GM23338 (cell line): ENCODE data around the gene TADA2A. TPM values are rescaled to one million over a fixed set of nuclear protein-coding genes. Genes with fewer than 3 reads are reported as not detected.

ENCODE experiments used
- ATAC-seq: fragments of 200-7000 bp; cut with Tn5 transposase; 3 replicates; pipeline ENCODE4 v1.9.1; 2020
- DNase-seq: peaks from one replicate; pipeline ENCODE4 v3.0.0-alpha.2; 2015; ENCODE audit warnings: low spot score
- H2AFZ ChIP-seq: fragments of 200-600 bp; sonication (generic); 2 replicates; pipeline ENCODE4 v1.8.0; 2016; ENCODE audit warnings: antibody characterized with exemption, mild to moderate bottlenecking, moderate library complexity
- H3F3A ChIP-seq: fragments of 200-600 bp; sonication (generic); replicated peaks from 2 replicates; pipeline ENCODE4 v1.8.0; 2017; ENCODE audit warnings: antibody characterized with exemption, mixed run types, low read depth
- H3K27ac ChIP-seq: fragments of 200-600 bp; sonication (generic); 2 replicates; pipeline ENCODE4 v1.6.1; 2016; ENCODE audit warnings: low read depth
- H3K27me3 ChIP-seq: fragments of 200-600 bp; sonication (generic); 2 replicates; pipeline ENCODE4 v1.8.0; 2016; ENCODE audit warnings: mild to moderate bottlenecking, mixed run types, moderate library complexity; ENCODE audit not compliant: insufficient read depth
- H3K36me3 ChIP-seq: fragments of 200-600 bp; sonication (generic); 2 replicates; pipeline ENCODE4 v1.8.0; 2016; ENCODE audit warnings: mild to moderate bottlenecking; ENCODE audit not compliant: insufficient read depth
- H3K4me1 ChIP-seq: fragments of 200-600 bp; sonication (generic); 2 replicates; pipeline ENCODE4 v1.8.0; 2016; ENCODE audit warnings: mild to moderate bottlenecking, moderate library complexity; ENCODE audit not compliant: insufficient read depth
- H3K4me2 ChIP-seq: fragments of 200-600 bp; sonication (generic); 2 replicates; pipeline ENCODE4 v1.7.1; 2017; ENCODE audit warnings: mixed run types
- H3K4me3 ChIP-seq: fragments of 200-600 bp; sonication (generic); 2 replicates; pipeline ENCODE4 v1.6.1; 2016; ENCODE audit warnings: mixed run types
- H3K79me2 ChIP-seq: fragments of 200-600 bp; sonication (generic); replicated peaks from 2 replicates; pipeline ENCODE4 v1.8.0; 2017; ENCODE audit warnings: mild to moderate bottlenecking; ENCODE audit not compliant: insufficient read depth
- H3K9me2 ChIP-seq: fragments of 200-600 bp; sonication (generic); 2 replicates; pipeline ENCODE4 v1.8.0; 2017; ENCODE audit not compliant: insufficient read depth
- H4K20me1 ChIP-seq: fragments of 200-600 bp; sonication (generic); replicated peaks from 2 replicates; pipeline ENCODE4 v1.8.0; 2017; ENCODE audit warnings: mild to moderate bottlenecking; ENCODE audit not compliant: insufficient read depth
- H3K27ac Mint-ChIP-seq: 2 replicates; pipeline ENCODE4 v1.8.0; 2020; ENCODE audit warnings: inconsistent platforms, mild to moderate bottlenecking, moderate library complexity, mixed read lengths
- H3K27me3 Mint-ChIP-seq: 3 replicates; pipeline ENCODE4 v1.8.0; 2022; ENCODE audit warnings: low read depth, mild to moderate bottlenecking, moderate library complexity, mixed read lengths, inconsistent platforms; ENCODE audit not compliant: insufficient read depth, poor library complexity
- H3K36me3 Mint-ChIP-seq: 3 replicates; pipeline ENCODE4 v1.8.0; 2021; ENCODE audit warnings: low read depth, mild to moderate bottlenecking, inconsistent platforms, moderate library complexity, mixed read lengths
- H3K4me1 Mint-ChIP-seq: 3 replicates; pipeline ENCODE4 v1.8.0; 2020; ENCODE audit warnings: mild to moderate bottlenecking, inconsistent platforms, mixed read lengths
- H3K4me3 Mint-ChIP-seq: 3 replicates; pipeline ENCODE4 v1.8.0; 2021; ENCODE audit warnings: moderate library complexity, mild to moderate bottlenecking, inconsistent platforms, mixed read lengths
- H3K9me3 Mint-ChIP-seq: 3 replicates; pipeline ENCODE4 v1.8.0; 2020; ENCODE audit warnings: moderate library complexity, mild to moderate bottlenecking, inconsistent platforms, mixed read lengths
- EZH2 ChIP-seq: fragments of 200-600 bp; sonication (generic); IDR thresholded peaks from one replicate; pipeline ENCODE4 v1.8.0; 2017; ENCODE audit warnings: antibody characterized with exemption, mild to moderate bottlenecking, low read depth; ENCODE audit not compliant: unreplicated experiment
- JUNB ChIP-seq: IDR thresholded peaks from one replicate; pipeline ENCODE4 v1.6.1; 2016; ENCODE audit warnings: antibody characterized with exemption; ENCODE audit not compliant: unreplicated experiment
- POLR2AphosphoS5 ChIP-seq: IDR thresholded peaks from 2 replicates; pipeline ENCODE4 v1.6.1; 2016; ENCODE audit warnings: antibody characterized with exemption, low read depth
- STAT1 ChIP-seq: IDR thresholded peaks from one replicate; pipeline ENCODE4 v1.6.1; 2016; ENCODE audit warnings: antibody characterized with exemption; ENCODE audit not compliant: unreplicated experiment
- ZNF331 ChIP-seq: fragments of 250-450 bp; sonication (Bioruptor Pico); IDR thresholded peaks from 2 replicates; pipeline ENCODE4 v1.5.0; 2020; ENCODE audit warnings: low read depth, mild to moderate bottlenecking, moderate library complexity
- polyA plus RNA-seq: library from polyadenylated mRNA; unstranded; fragments of >200 nt; fragmentation: Nextera tagmentation; extraction: Ambion mirVana; gene quantifications from 2 replicates; pipeline ENCODE4 v1.2.1, GENCODE V29; 2016
- total RNA-seq: library from RNA; depleted of rRNA; stranded (reverse); fragments of >200 nt; shearing (Covaris generic); gene quantifications from 2 replicates; pipeline ENCODE4 v1.2.3, GENCODE V29; 2014
- TF ChIP-seq, protein P1 (sequence below), 2 experiments: fragments of 200-600 bp in 1 of 2; sonication (generic) in 1 of 2; conservative IDR thresholded peaks; 2 replicates each; pipeline versions ENCODE4 v1.5.1 to v1.6.1; 2016 to 2017; ENCODE audit warnings: antibody characterized with exemption in 2 of 2, low read depth in 2 of 2, mild to moderate bottlenecking in 2 of 2, moderate library complexity in 1 of 2
- TF ChIP-seq, protein P2 (sequence below): IDR thresholded peaks from one replicate; pipeline ENCODE4 v1.6.1; 2018; ENCODE audit warnings: antibody characterized with exemption; ENCODE audit not compliant: unreplicated experiment

The TADA2A gene
- total and polyA plus RNA-seq, 2 experiments from 2014 or later, result 14.5 to 17.1 TPM

DNA sequence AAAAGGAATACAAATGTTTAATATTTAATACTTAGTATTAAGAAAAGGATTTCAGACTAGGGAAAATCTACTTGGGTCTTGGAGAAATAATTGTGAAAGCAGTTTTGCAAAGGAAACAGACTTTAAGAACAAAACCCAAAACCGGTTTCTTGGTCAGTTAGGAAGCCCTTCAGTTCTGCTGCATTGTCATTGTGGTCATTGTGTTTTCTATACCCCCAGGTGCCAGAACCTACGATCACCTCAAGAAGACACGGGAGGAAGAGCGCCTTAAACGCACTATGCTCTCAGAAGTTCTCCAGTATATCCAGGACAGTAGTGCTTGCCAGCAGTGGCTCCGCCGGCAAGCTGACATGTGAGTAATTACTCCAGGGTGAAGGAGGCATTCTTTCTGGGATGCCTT lies 63.5 kb downstream of the TADA2A start:
- Histone ChIP-seq H3K27ac (no peak overlapping the region), H3K27me3 (no peaks in the 10 kb centered on the region), H3K9me2 (no peaks in the 10 kb centered on the region), H3K4me2 (no peak overlapping the region), H3K4me1 (no peaks in the 10 kb centered on the region), H3K79me2 (no peaks in the 10 kb centered on the region), H3K36me3 (peaks cover 21% of the 10 kb centered on the region), H4K20me1 (no peaks in the 10 kb centered on the region), H3F3A (0 out of 2 replicates have a peak, but pooled peaks cover 3% of the 10 kb centered on the region), H2AFZ (no peak overlapping the region), H3K4me3 (no peak overlapping the region)
- ATAC-seq (no peak), DNase-seq (no peak)
- no peaks in the 10 kb centered on the region for H3K4me1 Mint-ChIP-seq
- H3K4me3 Mint-ChIP-seq, result no peak overlapping the region
- H3K27me3 Mint-ChIP-seq, result no peaks in the 10 kb centered on the region
- H3K36me3 Mint-ChIP-seq, result peaks cover 50% of the 10 kb centered on the region
- TF ChIP-seq STAT1, result no peak
- TF ChIP-seq JUNB, result no peak
- TF ChIP-seq POLR2AphosphoS5, result no peak
- no peak for TF ChIP-seq ZNF331 (CRISPR knock-in tag)
- no peak overlapping the region for H3K27ac Mint-ChIP-seq
- no peaks in the 10 kb centered on the region for H3K9me3 Mint-ChIP-seq

DNA sequence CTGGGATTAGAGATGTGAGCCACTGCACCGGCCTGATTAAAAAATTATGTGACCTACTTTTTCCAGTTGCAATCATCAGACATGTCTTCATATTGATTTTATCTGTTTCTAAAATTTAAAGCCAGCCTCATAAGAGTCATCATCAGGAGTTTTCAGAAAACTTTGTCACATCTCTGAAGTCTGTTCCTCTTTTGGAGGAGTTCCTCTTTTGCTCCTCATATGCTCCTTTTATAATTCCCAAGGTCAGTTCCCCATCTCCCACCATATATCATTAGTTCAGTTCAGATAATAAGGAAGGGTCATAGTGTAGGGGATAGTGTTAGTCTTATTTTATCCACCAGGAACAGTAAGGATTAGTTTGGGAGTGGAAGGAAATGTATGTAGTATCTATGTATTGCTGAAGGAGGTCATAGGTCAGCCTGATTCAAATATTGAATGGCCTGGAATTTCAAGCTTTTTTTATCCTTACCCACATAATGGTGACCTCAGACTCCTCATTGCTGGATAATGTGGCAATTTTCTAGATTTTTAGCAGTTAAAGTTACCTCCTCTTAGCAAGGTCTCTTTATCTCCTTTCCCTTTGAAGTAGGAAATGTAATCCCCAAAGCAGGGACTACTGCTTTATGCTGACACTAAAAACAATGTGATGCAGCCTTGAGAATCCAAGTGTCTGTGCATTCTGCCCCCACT lies 69.2 kb downstream of the TADA2A start:
- Histone ChIP-seq H4K20me1 (no peaks in the 10 kb centered on the region; the same call in 1 of the 2 replicates), H3F3A (no peaks in the 10 kb centered on the region), H3K4me3 (no peak overlapping the region), H3K4me2 (no peak overlapping the region), H2AFZ (no peak overlapping the region), H3K27ac (0 out of 2 replicates have a peak overlapping the region, but pooled peaks have one; percentile 32), H3K9me2 (no peaks in the 10 kb centered on the region), H3K4me1 (no peaks in the 10 kb centered on the region), H3K36me3 (peaks cover 36% of the 10 kb centered on the region), H3K79me2 (no peaks in the 10 kb centered on the region), H3K27me3 (no peaks in the 10 kb centered on the region)
- peaks cover 57% of the 10 kb centered on the region for H3K36me3 Mint-ChIP-seq
- peaks cover 2% of the 10 kb centered on the region; the same call in 2 of the 3 replicates for H3K4me1 Mint-ChIP-seq
- DNase-seq (no peak), ATAC-seq (no peak)
- H3K9me3 Mint-ChIP-seq, result no peaks in the 10 kb centered on the region
- H3K27me3 Mint-ChIP-seq, result no peaks in the 10 kb centered on the region
- TF ChIP-seq STAT1, result no peak
- no peak for TF ChIP-seq JUNB
- no peak for TF ChIP-seq EZH2
- TF ChIP-seq, protein P1, sequence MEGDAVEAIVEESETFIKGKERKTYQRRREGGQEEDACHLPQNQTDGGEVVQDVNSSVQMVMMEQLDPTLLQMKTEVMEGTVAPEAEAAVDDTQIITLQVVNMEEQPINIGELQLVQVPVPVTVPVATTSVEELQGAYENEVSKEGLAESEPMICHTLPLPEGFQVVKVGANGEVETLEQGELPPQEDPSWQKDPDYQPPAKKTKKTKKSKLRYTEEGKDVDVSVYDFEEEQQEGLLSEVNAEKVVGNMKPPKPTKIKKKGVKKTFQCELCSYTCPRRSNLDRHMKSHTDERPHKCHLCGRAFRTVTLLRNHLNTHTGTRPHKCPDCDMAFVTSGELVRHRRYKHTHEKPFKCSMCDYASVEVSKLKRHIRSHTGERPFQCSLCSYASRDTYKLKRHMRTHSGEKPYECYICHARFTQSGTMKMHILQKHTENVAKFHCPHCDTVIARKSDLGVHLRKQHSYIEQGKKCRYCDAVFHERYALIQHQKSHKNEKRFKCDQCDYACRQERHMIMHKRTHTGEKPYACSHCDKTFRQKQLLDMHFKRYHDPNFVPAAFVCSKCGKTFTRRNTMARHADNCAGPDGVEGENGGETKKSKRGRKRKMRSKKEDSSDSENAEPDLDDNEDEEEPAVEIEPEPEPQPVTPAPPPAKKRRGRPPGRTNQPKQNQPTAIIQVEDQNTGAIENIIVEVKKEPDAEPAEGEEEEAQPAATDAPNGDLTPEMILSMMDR (conservative IDR thresholded peaks at IDR 0.05; ENCODE audit: low read depth in 2 of 2), result no peak
- TF ChIP-seq, protein P2, sequence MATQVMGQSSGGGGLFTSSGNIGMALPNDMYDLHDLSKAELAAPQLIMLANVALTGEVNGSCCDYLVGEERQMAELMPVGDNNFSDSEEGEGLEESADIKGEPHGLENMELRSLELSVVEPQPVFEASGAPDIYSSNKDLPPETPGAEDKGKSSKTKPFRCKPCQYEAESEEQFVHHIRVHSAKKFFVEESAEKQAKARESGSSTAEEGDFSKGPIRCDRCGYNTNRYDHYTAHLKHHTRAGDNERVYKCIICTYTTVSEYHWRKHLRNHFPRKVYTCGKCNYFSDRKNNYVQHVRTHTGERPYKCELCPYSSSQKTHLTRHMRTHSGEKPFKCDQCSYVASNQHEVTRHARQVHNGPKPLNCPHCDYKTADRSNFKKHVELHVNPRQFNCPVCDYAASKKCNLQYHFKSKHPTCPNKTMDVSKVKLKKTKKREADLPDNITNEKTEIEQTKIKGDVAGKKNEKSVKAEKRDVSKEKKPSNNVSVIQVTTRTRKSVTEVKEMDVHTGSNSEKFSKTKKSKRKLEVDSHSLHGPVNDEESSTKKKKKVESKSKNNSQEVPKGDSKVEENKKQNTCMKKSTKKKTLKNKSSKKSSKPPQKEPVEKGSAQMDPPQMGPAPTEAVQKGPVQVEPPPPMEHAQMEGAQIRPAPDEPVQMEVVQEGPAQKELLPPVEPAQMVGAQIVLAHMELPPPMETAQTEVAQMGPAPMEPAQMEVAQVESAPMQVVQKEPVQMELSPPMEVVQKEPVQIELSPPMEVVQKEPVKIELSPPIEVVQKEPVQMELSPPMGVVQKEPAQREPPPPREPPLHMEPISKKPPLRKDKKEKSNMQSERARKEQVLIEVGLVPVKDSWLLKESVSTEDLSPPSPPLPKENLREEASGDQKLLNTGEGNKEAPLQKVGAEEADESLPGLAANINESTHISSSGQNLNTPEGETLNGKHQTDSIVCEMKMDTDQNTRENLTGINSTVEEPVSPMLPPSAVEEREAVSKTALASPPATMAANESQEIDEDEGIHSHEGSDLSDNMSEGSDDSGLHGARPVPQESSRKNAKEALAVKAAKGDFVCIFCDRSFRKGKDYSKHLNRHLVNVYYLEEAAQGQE, result no peak
- no peak overlapping the region for H3K4me3 Mint-ChIP-seq
- no peak overlapping the region for H3K27ac Mint-ChIP-seq
